GM12892 (cell line): ENCODE measurements around the gene DNAH2.

Source experiments
- POLR2A ChIP-seq: IDR thresholded peaks from 2 replicates; pipeline ENCODE4 v1.6.1; 2011; ENCODE audit warnings: low read depth, low read length, control low read depth
- TAF1 ChIP-seq: IDR thresholded peaks from 2 replicates; pipeline ENCODE4 v1.6.1; 2011; ENCODE audit warnings: low read depth, mild to moderate bottlenecking, control low read depth, low read length, borderline replicate concordance

- TF ChIP-seq POLR2A (no peak), TAF1 (no peak)
These were observed 22.2 kb downstream of the DNAH2 start for GRCh38 chr17:7739746-7740145.
